Measurements from ENCODE around the gene NKAIN1.

DNA sequence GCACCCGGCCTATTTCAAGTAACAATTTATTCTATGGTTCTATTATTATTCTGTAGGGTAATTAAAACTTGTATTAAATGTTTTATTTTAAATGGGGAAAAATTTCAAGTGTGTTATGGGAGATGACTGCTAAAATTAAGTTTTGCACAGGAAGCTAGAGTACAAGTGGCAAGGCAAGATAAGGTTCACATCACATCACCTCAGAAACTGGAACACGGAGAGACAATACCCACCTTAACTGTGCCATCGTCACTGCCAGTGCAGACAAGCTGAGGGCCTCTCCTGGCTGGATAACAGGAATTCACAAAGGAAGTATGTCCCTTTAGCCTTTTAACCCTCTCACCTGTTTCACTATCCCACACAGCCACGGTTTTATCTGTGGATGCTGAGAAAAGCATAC, 49.3 kb upstream of the NKAIN1 start:
- TF ChIP-seq, protein P1, sequence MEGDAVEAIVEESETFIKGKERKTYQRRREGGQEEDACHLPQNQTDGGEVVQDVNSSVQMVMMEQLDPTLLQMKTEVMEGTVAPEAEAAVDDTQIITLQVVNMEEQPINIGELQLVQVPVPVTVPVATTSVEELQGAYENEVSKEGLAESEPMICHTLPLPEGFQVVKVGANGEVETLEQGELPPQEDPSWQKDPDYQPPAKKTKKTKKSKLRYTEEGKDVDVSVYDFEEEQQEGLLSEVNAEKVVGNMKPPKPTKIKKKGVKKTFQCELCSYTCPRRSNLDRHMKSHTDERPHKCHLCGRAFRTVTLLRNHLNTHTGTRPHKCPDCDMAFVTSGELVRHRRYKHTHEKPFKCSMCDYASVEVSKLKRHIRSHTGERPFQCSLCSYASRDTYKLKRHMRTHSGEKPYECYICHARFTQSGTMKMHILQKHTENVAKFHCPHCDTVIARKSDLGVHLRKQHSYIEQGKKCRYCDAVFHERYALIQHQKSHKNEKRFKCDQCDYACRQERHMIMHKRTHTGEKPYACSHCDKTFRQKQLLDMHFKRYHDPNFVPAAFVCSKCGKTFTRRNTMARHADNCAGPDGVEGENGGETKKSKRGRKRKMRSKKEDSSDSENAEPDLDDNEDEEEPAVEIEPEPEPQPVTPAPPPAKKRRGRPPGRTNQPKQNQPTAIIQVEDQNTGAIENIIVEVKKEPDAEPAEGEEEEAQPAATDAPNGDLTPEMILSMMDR (conservative IDR thresholded peaks at IDR 0.05; ENCODE audit: low read length): no peak
- TF ChIP-seq EZH2phosphoT487 (IDR thresholded peaks at IDR 0.05; ENCODE audit: borderline replicate concordance, low read depth, low read length): no peak

All from OCI-LY7 (cell line).